HFF-Myc (cell line): ENCODE data around the gene RNF114.

Source experiments
- DNase-seq: peaks from one replicate; pipeline ENCODE4 v3.0.0-alpha.2; 2011; ENCODE audit warnings: low read depth; ENCODE audit errors: extremely low read depth
- H3K4me3 ChIP-seq: replicated peaks from 2 replicates; pipeline ENCODE4 v1.5.1; 2011; ENCODE audit warnings: low read depth, mild to moderate bottlenecking, control low read depth, low read length
- CTCF ChIP-seq: IDR thresholded peaks from 2 replicates; pipeline ENCODE4 v1.5.1; 2012; ENCODE audit warnings: mild to moderate bottlenecking, low read depth, low read length, control low read depth; ENCODE audit errors: missing control alignments

RNF114 gene

GRCh38 chr20:49905415-49906091, 30.6 kb upstream of the RNF114 start:
- no peak for DNase-seq
- H3K4me3 ChIP-seq, result no peak overlapping the region
- TF ChIP-seq CTCF, result no peak

GRCh38 chr20:49906101-49906604, 30.0 kb upstream of the RNF114 start:
- H3K4me3 ChIP-seq, result no peak overlapping the region
- no peak for TF ChIP-seq CTCF
- DNase-seq, result no peak

GRCh38 chr20:49906615-49907154, 29.5 kb upstream of the RNF114 start:
- DNase-seq, result no peak

GRCh38 chr20:49907405-49908257, 28.6 kb upstream of the RNF114 start:
- H3K4me3 ChIP-seq, result no peak overlapping the region
- no peak for TF ChIP-seq CTCF
- DNase-seq, result no peak

More at GRCh38 chr20:49906615-49907154, 29.5 kb upstream of the RNF114 start:
- no peak for TF ChIP-seq CTCF
- H3K4me3 ChIP-seq, result no peak overlapping the region

- DNase-seq, result no peak
- no peak for TF ChIP-seq CTCF
- H3K4me3 ChIP-seq, result no peak overlapping the region
Observed at GRCh38 chr20:49908258-49908565, 28.0 kb upstream of the RNF114 start.

- no peak for DNase-seq
- no peak overlapping the region for H3K4me3 ChIP-seq
- peak; percentile 20 for TF ChIP-seq CTCF
Observed at GRCh38 chr20:49909499-49910339, 26.5 kb upstream of the RNF114 start.
